Small intestine (tissue), 16 donors: ENCODE results near the gene KDM1A. TPM values are rescaled to one million over a fixed set of nuclear protein-coding genes. Genes with fewer than 3 reads are reported as not detected.

Source experiments
- DNase-seq, 2 donors: peaks; one replicate each; pipeline versions ENCODE4 v3.0.0 to v3.0.0-alpha.2; 2013
- FAIRE-seq: peaks from 2 replicates; lab custom pipeline; 2012; peaks lifted over from hg19 to GRCh38; lab: Jason Lieb, UNC
- H3K27ac ChIP-seq, 3 donors: one replicate each; pipeline ENCODE4 v1.5.1; 2013; ENCODE audit warnings: low read length in 2 of 3, mild to moderate bottlenecking in 2 of 3, control low read depth in 1 of 3, inconsistent platforms in 1 of 3, low read depth in 1 of 3, moderate library complexity in 1 of 3
- H3K27me3 ChIP-seq, 3 donors: one replicate each; pipeline ENCODE4 v1.6.1; 2013; ENCODE audit warnings: low read length in 3 of 3, inconsistent platforms in 1 of 3; ENCODE audit not compliant: control insufficient read depth in 3 of 3, insufficient read depth in 3 of 3
- H3K36me3 ChIP-seq, 3 donors: one replicate each; pipeline ENCODE4 v1.6.1; 2013; ENCODE audit warnings: low read length in 3 of 3, inconsistent platforms in 1 of 3, low read depth in 1 of 3, mild to moderate bottlenecking in 1 of 3, moderate library complexity in 1 of 3; ENCODE audit not compliant: control insufficient read depth in 3 of 3, insufficient read depth in 2 of 3
- H3K4me1 ChIP-seq, 3 donors: one replicate each; pipeline ENCODE4 v1.6.1; 2013; ENCODE audit warnings: low read length in 2 of 3, inconsistent platforms in 1 of 3, low read depth in 1 of 3, mild to moderate bottlenecking in 1 of 3, moderate library complexity in 1 of 3; ENCODE audit not compliant: control insufficient read depth in 3 of 3, insufficient read depth in 2 of 3
- H3K4me3 ChIP-seq, 3 donors: one replicate each; pipeline ENCODE4 v1.5.1; 2013; ENCODE audit warnings: low read length in 3 of 3, control low read depth in 1 of 3, inconsistent platforms in 1 of 3, low read depth in 1 of 3, mild to moderate bottlenecking in 1 of 3, moderate library complexity in 1 of 3
- H3K9me3 ChIP-seq, 2 donors: one replicate each; pipeline ENCODE4 v1.6.1; 2013; ENCODE audit warnings: low read depth in 1 of 2, low read length in 1 of 2; ENCODE audit not compliant: control insufficient read depth in 2 of 2, insufficient read depth in 1 of 2
- WGBS, 3 donors: extraction: QIAGEN DNeasy Blood & Tissue Kit; methylation state at CpG; one replicate each; pipeline ENCODE4 v1.1.7; 2013; 5-methylcytosine and 5-hydroxymethylcytosine counted together
- long read RNA-seq, 10 donors: transcript quantifications; one replicate each; lab custom pipeline, GENCODE V29; 2026
- polyA plus RNA-seq, 4 donors: library from polyadenylated mRNA; stranded (reverse) in 3 of 4; unstranded in 1 of 4; fragments of 200-250 nt in 3 of 4; fragments of 120-200 nt in 1 of 4; gene quantifications; one replicate each; pipeline versions ENCODE4 v1.2.1 to v1.2.3, GENCODE V29; 2013
- donor health status: healthy with polysubstance abuse.
- donor health status: control.
- donor health status: control.
- donor health status: Bipolar disorder and iron deficiency.
- donor health status: healthy.

KDM1A gene
- 10 to 100 TPM; 25.7 to 79.6 (median 32.3) TPM for polyA plus RNA-seq
- long read RNA-seq, donor 1: 0 reads
- long read RNA-seq, donor 2, partial matches to known transcripts: 5 of 9 reads
- long read RNA-seq, donor 2, other reads (novel, unspliced or antisense): 0 of 9 reads
- long read RNA-seq, donor 3, transcript KDM1A-206 (1 exons, 2,810 nt): major isoform, 23 of 53 reads
- long read RNA-seq, donor 3, partial matches to known transcripts: 30 of 53 reads
- long read RNA-seq, donor 3, other reads (novel, unspliced or antisense): 0 of 53 reads
- long read RNA-seq, donor 4: 0 reads
- long read RNA-seq, donor 5, partial matches to known transcripts: 6 of 9 reads
- long read RNA-seq, donor 5, other reads (novel, unspliced or antisense): 0 of 9 reads
- long read RNA-seq, donor 6, transcript KDM1A-206 (1 exons, 2,810 nt): major isoform, 7 of 24 reads
- long read RNA-seq, donor 6, partial matches to known transcripts: 14 of 24 reads
- long read RNA-seq, donor 6, other reads (novel, unspliced or antisense): 0 of 24 reads
- long read RNA-seq, donor 7: 0 reads
- long read RNA-seq, donor 8, transcript KDM1A-206 (1 exons, 2,810 nt): major isoform, 5 of 5 reads
- long read RNA-seq, donor 8, partial matches to known transcripts: 0 of 5 reads
- long read RNA-seq, donor 8, other reads (novel, unspliced or antisense): 0 of 5 reads
- long read RNA-seq, donor 9, partial matches to known transcripts: 0 of 2 reads
- long read RNA-seq, donor 9, other reads (novel, unspliced or antisense): 0 of 2 reads
- long read RNA-seq, donor 10, transcript KDM1A-206 (1 exons, 2,810 nt): major isoform, 26 of 45 reads
- long read RNA-seq, donor 10, partial matches to known transcripts: 17 of 45 reads
- long read RNA-seq, donor 10, other reads (novel, unspliced or antisense): 0 of 45 reads

DNA sequence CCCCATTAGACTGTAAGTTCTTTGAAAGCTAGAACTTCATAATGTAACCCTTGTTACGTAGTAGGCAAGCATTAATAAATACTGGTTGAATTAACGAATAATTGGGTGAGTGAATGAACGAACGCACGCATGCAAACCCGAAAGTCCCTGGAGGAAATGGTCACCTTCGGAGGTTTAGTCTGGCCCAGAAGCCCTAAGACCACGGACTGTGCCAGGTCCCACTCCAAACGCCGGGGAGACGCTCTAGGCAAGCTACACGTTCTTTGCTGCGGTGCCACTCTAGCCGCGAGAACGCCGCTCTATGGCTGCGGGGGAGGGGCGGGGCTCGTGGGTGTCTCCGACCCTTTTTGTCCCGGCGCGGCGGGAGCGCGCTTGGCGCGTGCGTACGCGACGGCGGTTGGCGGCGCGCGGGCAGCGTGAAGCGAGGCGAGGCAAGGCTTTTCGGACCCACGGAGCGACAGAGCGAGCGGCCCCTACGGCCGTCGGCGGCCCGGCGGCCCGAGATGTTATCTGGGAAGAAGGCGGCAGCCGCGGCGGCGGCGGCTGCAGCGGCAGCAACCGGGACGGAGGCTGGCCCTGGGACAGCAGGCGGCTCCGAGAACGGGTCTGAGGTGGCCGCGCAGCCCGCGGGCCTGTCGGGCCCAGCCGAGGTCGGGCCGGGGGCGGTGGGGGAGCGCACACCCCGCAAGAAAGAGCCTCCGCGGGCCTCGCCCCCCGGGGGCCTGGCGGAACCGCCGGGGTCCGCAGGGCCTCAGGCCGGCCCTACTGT is at the start of gene KDM1A:
KDM1A (plus strand) TSS at position 375 of the 769 bp plus-strand sequence; CDS start at position 504, 129 bp downstream.
- no peaks in the 10 kb centered on the region for H3K9me3 ChIP-seq
- 0% methylated on average over 77 to 85 of the region's 85 CpGs for WGBS, 3 donors
- no peak for FAIRE-seq
- no peaks in the 10 kb centered on the region for H3K36me3 ChIP-seq
- H3K4me1 ChIP-seq: no peaks in the 10 kb centered on the region
- no peaks in the 10 kb centered on the region for H3K27me3 ChIP-seq
- DNase-seq: peak; percentile 98 to 99
- H3K4me3 ChIP-seq: peak within 1 kb of the TSS; percentile 91 to 98 (median 94)
- peak within 1 kb of the TSS; percentile 80 to 96 (median 94) for H3K27ac ChIP-seq

DNA sequence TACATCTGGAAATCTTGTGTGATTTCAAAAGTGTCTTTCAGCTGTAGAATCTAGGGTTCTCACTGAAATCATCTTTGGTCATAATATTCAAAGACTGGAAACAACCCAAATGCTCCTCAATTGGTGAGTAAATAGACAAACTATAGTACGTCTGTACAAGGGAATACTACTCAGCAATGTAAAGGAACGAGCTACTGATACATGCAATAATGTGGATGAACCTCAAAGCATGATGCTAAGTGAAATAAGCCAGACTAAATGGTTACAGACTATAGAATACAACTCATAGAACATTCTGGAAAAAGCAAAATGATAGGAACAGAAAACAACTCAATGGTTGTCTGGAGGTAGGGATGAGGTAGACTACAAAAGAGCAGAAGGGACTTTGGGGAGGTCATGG is 49.2 kb upstream of the KDM1A start:
- no peak for DNase-seq
- 71 to 85% (median 74%) methylated on average over 2 of the region's 2 CpGs for WGBS, 3 donors
- H3K27me3 ChIP-seq: peaks cover 0 to 2% (median 0%) of the 10 kb centered on the region in 3 donors
- H3K4me3 ChIP-seq: no peak overlapping the region
- no peaks in the 10 kb centered on the region for H3K36me3 ChIP-seq
- H3K9me3 ChIP-seq: peaks cover 0 to 5% of the 10 kb centered on the region in 2 donors
- H3K27ac ChIP-seq: no peak overlapping the region
- no peak for FAIRE-seq
- peaks cover 0 to 6% (median 0%) of the 10 kb centered on the region in 3 donors for H3K4me1 ChIP-seq

DNA sequence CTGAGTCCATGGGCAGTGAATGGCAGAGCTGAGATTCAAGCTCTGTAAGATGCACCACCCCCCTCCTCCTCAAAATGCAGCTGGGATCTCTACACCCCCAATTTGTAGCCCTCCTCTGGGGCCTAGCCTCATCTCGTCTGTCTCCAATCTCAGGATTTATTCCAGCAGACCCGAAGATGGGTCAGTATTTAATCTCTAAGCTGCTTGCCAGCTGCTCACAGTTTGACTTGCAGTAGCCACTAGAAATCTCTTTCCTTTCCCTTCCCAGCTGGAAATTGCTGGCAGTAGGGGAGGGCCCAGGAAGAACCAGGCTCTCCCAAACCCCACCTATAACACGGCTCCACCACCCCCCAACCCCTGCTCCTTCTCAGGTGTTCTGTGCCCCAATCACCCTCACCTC is 48.1 kb upstream of the KDM1A start:
- peaks cover 0 to 2% (median 0%) of the 10 kb centered on the region in 3 donors for H3K27me3 ChIP-seq
- peaks cover 0 to 5% of the 10 kb centered on the region in 2 donors for H3K9me3 ChIP-seq
- H3K27ac ChIP-seq: no peak overlapping the region
- peaks cover 0 to 6% (median 0%) of the 10 kb centered on the region in 3 donors for H3K4me1 ChIP-seq
- H3K36me3 ChIP-seq: no peaks in the 10 kb centered on the region
- no peak for DNase-seq
- WGBS, 3 donors: 44 to 52% (median 49%) methylated on average over 3 of the region's 3 CpGs
- H3K4me3 ChIP-seq: no peak overlapping the region
- FAIRE-seq: no peak

DNA sequence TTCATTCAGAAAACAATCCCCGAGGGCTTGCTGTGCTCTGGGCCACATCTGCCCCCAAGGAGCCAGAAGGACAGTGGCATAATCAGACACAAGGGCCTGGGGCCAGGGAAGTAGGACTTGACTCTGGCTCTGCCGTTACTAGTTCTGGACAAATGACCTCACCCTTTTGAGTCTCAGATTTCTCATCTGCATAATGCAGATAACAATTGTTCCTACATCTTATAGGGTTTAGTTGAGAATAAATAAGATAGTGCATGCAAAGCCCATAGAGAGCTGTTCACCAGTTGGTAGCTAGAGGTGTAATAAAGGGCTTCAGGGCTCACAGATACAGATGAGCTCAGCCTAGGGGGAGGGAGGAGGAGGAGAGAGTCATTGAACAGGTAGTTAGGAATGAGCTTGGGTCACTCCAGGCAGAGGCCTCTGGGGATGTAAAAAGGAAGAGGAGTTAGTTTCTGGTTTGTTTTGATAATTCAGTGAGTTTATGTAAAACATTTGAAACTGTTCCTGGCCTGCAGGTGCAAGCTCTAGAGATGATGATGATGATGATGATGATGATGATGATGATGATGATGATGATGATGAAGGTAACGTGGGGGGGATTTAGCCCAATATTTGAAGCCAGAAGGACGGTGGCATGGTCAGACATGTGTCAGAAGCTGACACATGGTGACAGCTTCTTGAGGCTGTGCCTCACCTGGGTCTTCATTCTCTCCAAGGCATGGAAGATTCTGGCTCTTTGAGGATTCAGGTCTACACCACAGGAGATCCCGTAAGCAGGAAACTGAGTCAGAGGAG is 47.5 kb upstream of the KDM1A start:
- WGBS, 3 donors: 56 to 66% (median 62%) methylated on average over 5 of the region's 5 CpGs
- Histone ChIP-seq H3K4me1 (peaks cover 0 to 6% (median 0%) of the 10 kb centered on the region in 3 donors), H3K27ac (no peak overlapping the region), H3K36me3 (no peaks in the 10 kb centered on the region), H3K4me3 (no peak overlapping the region), H3K9me3 (no peaks in the 10 kb centered on the region), H3K27me3 (peaks cover 0 to 2% (median 0%) of the 10 kb centered on the region in 3 donors)
- no peak for DNase-seq
- no peak for FAIRE-seq

DNA sequence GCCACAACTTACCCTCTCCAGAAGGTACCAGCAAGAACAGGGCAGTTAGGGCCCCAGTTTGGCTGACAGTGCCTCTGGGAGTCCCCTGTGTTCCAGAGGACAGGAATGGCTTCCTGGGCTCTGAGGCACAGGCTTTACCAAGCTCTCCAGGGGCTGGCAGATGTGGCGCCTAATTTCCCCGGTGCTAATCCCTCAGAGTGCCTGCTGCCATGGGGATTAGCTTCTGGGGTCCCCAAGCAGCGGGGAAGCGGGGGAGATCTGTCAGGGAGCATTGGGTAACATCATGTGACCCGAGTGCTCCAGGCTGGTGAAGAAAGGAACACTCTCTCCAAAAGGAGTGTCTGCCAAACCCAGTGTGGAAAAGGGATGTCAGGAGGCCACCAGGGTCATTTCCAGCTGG is 46.5 kb upstream of the KDM1A start, which contains the start of gene LACTBL1:
LACTBL1 (minus strand) TSS at position 107 of the 400 bp plus-strand sequence. CDS start 550 bp downstream, outside the sequence.
- FAIRE-seq: no peak
- no peak for DNase-seq
- Histone ChIP-seq H3K27ac (no peak within 1 kb of the TSS), H3K27me3 (peaks cover 0 to 2% (median 0%) of the 10 kb centered on the region in 3 donors), H3K36me3 (no peaks in the 10 kb centered on the region), H3K9me3 (no peaks in the 10 kb centered on the region), H3K4me3 (no peak within 1 kb of the TSS), H3K4me1 (peaks cover 0 to 6% (median 0%) of the 10 kb centered on the region in 3 donors)
- WGBS, 3 donors: 78 to 95% (median 86%) methylated on average over 5 of the region's 5 CpGs

DNA sequence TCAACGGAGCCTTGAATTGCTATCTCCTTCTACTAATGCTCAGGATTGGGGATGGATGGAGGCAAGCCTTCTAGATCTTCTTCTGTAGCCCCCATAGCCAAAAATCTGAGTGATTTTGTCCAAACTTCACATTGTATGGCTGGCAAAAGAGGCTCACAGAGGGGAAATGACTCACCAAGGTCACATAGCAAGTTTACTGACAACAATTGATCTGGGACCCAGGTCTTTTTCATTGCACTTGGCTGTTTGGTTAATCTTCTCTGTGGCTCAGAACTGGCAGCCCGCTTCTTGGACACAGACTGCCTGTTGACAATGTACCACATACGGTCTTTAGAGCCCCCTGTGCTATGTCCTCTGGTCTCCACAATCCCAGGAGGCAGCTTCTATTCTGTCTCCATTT is 43.6 kb upstream of the KDM1A start:
- no peaks in the 10 kb centered on the region for H3K36me3 ChIP-seq
- H3K4me1 ChIP-seq: peaks cover 0 to 3% (median 0%) of the 10 kb centered on the region in 3 donors
- FAIRE-seq: no peak
- DNase-seq: no peak
- WGBS, 3 donors: 81 to 82% (median 81%) methylated on average over 3 of the region's 3 CpGs
- no peak overlapping the region for H3K27ac ChIP-seq
- H3K4me3 ChIP-seq: no peak overlapping the region
- no peaks in the 10 kb centered on the region for H3K9me3 ChIP-seq
- H3K27me3 ChIP-seq: no peaks in the 10 kb centered on the region

DNA sequence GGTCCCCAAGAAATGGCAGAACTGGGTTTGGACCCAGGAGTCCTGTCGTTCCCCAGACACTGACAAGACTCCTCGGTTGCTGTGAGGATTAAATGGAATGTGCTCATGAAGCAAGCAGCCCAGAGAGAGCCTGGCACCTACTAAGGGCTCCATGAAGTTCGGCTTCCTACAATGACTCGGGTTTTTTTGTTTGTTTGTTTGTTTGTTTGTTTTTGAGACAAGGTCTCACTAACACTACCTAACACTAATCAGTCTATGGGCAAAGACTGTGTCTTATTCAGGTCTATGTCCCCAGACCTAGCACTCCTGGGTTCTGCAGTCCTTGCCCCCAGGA is 43.2 kb upstream of the KDM1A start:
- no peak for FAIRE-seq
- Histone ChIP-seq H3K36me3 (no peaks in the 10 kb centered on the region), H3K4me3 (no peak overlapping the region), H3K4me1 (peaks cover 0 to 3% (median 0%) of the 10 kb centered on the region in 3 donors), H3K9me3 (no peaks in the 10 kb centered on the region), H3K27ac (no peak overlapping the region), H3K27me3 (no peaks in the 10 kb centered on the region)
- DNase-seq: no peak
- 40 to 59% (median 47%) methylated on average over 4 of the region's 4 CpGs for WGBS, 3 donors
